Measurements from ENCODE around the gene KAT7.
"Not testable (repeated sequence)": the region's sequence is repeated elsewhere in the genome, so short reads cannot be mapped to it uniquely, and the experiment has no call there.

Gene KAT7

DNA sequence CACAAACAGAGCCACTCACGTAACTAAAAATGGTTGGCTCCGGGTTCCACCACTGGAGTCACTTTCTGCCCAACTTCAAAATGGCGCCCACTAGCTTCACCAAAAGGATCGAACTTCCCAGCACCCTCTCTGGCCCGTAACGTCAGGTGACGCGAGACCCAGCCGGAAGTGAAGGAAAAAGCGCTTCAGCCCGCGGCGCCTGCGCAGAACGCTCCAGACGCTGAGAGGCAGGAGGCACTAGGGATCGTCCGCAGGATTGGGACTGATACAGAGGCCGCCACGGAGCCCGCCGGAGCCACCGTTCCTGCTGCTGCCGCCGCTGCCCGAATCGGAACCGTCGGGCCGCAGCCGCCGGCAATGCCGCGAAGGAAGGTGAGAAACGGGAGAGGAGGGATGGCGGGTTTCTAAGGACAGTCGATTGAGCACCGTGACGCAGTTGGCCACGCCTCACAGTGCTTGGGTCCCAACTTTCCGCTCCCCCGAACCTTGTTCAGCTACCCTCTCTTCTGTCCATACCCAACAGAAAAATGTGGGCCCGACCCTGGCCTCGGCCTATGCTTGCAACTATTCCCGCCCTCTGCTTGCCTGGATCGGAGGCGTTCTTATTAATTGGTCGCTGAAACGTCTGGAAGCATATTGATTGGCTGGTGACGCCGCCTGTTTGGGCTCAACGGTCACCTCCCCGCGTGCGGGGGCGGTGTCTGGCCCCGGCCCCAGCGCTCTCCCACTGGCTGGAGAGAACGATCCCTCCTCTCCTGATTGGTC is at the start of gene KAT7:
Gene KAT7, plus strand, starts transcription at position 204 of the 765 bp plus-strand sequence. Its CDS starts 154 bp downstream, at position 358.
- peak; percentile 99 for DNase-seq

GRCh38 chr17:49739641-49740271 is 48.7 kb upstream of the KAT7 start:
- DNase-seq = peak; percentile 89

DNA sequence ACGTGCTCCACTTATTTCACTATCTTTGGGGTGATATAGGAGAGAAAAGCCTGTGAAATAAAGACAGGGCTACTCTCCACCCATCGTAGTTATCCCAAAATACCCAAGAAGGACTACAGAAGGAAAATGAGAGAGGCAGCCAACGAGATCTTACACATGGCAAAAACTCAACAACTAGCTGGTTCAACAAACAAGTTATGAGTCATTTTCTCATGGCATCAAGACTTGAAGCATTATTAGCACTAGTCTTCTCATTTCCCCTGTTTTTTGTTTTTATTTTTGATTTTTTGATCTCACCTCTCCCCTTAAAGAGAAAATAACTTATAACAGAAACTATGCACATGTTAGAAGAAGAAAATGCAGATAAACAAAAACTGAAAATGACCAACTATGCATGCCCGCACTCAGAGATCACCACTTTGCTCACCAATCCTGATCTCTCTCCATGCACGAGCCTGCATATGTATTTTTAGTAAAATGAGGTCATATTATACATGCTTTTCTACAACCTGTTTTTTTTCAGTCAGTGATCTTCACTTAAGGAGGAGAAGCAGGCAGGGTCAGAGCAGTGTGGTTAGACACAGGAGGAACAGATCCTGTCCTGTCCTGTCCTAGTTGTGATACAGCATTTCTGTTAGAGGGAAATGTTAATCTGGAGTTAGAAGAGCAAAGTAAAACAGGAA is 47.3 kb upstream of the KAT7 start:
- DNase-seq = no peak

DNA sequence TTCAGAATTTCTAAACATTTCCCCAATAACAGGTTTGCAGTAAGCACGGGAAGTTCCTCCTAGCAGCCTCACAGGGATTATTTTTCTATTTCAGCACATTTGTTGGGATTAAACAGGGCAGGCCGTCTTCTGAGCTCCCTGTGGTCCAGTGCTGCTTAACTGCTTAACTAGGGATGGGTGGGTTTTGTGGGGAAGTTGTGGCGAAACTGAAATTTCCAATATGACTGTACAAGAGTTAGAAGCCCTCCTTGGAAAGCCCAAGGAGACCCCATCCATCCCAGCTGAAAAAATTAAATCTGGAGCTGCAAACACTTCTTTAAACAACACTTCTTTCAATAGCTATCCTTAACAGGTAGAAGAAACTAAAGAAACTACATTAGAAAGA is 46.8 kb upstream of the KAT7 start:
- DNase-seq = no peak

DNA sequence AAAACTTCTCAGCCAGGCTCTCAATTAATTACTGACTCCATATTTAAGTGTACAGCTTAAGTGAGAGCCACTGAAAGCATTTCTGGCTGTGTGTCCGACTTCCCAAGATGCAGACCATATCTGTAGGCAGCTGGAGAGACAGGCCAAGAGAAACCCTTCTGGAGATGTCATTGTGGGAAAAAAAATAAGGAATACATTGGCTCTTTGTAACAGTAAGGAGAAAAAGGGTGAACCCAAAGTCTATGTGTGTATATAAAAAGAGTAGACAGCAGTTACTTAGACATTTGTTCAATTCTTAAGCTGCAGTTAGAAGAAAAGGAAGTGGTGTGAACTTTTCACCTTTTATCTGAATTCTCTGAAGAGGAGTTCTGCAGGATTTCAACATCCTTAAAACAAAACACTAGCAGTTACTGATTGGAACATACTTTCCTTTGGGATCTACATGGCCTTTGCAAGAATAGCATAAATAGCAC is 46.3 kb upstream of the KAT7 start:
- no peak for DNase-seq

GRCh38 chr17:49745175-49746139 is 43.0 kb upstream of the KAT7 start:
- DNase-seq = no peak

GRCh38 chr17:49746791-49747490 is 41.5 kb upstream of the KAT7 start:
- no peak for DNase-seq

DNA sequence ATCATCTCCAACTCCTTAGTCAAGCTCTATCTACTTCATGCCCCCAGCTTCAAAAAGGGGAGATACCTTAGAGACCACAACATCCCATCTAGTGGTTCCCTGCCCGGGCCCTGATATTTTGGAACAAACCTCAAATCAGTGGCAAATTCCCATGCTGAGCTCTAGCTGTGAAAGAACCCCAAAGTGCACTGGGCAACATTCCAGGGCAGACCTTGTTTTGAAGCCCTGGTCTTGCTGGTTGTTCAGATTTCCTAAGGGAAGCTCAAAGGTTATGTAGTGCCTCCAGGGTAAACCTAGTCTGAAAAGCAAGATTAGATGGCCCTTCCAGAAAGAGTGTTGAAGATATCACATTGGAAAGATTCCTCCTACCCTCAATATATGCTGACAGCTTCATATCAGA is 40.8 kb upstream of the KAT7 start:
- DNase-seq = no peak

DNA sequence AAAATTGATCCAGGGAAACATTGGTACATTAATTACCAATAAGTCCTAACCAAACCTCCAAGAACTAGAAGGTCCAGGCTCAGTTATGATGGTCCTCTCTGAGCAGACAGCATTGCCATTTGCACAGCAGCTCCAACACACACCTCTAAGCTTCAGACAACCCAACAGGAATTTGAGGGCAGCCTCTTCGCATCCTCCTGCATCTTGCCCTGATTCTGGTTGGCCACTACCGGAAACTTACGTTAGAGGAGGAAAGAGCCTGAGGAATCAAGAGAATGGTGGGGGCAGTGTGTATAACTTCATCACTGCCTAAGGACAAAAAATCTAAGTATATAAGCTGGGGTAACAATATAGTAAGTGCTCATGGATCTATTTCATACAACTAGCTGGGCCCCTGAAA is 40.3 kb upstream of the KAT7 start:
- no peak for DNase-seq

GRCh38 chr17:49748791-49749190 is 39.7 kb upstream of the KAT7 start:
- DNase-seq = no peak

DNA sequence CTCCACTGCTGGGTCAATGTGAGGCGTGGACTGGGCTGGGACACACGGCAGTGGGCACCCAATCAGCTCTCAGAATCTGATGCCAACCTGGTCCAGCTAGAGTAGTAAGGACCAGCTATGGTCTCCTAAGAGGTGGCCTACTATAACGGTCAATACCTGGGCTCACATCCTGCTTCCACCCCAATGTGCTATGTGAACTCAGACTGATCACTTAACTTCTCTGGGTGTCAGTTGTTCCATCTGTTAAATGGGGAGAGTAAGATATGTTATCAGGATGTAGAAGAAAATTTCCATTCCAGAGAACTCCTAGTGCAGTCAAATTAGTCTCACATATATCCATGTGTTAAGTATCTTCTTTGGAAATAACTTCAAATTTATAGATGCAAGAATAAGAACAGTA is 38.8 kb upstream of the KAT7 start:
- no peak for DNase-seq

DNA sequence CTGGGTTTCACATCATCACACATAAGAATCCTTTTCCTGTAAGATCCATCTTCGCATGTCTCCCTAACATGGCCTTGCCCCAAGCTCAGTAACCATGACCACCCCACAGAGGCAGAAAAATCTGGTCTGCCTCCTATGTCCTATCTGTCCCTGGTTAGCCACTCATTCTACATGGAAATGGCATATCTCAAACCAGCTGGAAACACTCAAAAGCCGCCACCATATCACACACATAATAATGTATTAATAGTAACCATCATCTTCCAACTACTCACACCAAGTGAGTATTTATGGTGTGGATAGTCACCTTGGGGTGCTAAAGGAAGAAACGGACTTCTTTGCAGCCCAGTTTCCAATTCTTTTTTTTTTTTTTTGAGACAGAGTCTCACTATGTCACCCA is 36.0 kb upstream of the KAT7 start:
- no peak for DNase-seq

DNA sequence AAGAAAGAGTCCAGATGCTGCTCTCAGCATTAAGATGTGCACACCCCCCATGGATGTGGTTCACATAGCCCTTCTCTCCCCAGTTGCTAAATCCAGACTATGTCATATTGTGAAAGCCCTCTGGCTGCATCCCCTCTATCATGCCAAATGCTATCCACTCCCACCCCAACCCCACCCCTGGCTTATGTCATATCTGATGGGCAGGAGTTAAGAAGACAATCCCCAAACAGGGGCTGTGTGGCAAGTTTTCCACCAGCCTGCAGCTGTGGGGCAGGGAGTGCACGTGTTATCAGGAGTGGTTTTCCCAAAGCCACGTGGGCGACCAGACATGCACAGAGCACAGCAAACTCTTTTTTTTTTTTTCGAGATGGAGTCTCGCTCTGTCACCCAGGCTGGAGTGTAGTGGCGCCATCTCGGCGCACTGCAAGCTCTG is 34.5 kb upstream of the KAT7 start:
- no peak for DNase-seq

- DNase-seq = no peak
Measured at GRCh38 chr17:49755663-49756283, 32.7 kb upstream of the KAT7 start.

- DNase-seq = no peak
Measured at GRCh38 chr17:49756323-49757150, 31.9 kb upstream of the KAT7 start.

- no peak for DNase-seq
Measured at GRCh38 chr17:49757151-49757777, 31.2 kb upstream of the KAT7 start.

GRCh38 chr17:49758464-49759010 is 29.9 kb upstream of the KAT7 start:
- DNase-seq = not testable (repeated sequence)

GRCh38 chr17:49759203-49759602 is 29.3 kb upstream of the KAT7 start:
- DNase-seq = no peak

- DNase-seq = no peak
Measured at GRCh38 chr17:49760296-49760695, 28.2 kb upstream of the KAT7 start.

All from COR-L47 (cell line).